ENCODE data around the gene EXOC6.

- no peak for TF ChIP-seq CTCF (IDR thresholded peaks at IDR 0.05)
- no peak for TF ChIP-seq POLR2A (IDR thresholded peaks at IDR 0.05)
Observed at GRCh38 chr10:93065675-93066543, 217.6 kb downstream of the EXOC6 start.
